Neuron (in vitro differentiated cells): ENCODE results near the gene RGS7.

ENCODE experiments used
- H2AFZ ChIP-seq: one replicate; pipeline ENCODE4 v1.6.1; 2013; ENCODE audit warnings: low read depth, mild to moderate bottlenecking, inconsistent platforms, low read length, moderate library complexity
- H3K27me3 ChIP-seq: one replicate; pipeline ENCODE4 v1.6.1; 2013; ENCODE audit warnings: low read length; ENCODE audit not compliant: insufficient read depth
- H3K36me3 ChIP-seq: one replicate; pipeline ENCODE4 v1.6.1; 2013; ENCODE audit warnings: low read length; ENCODE audit not compliant: insufficient read depth
- H3K4me1 ChIP-seq: one replicate; pipeline ENCODE4 v1.6.1; 2013; ENCODE audit warnings: low read length; ENCODE audit not compliant: insufficient read depth
- H3K4me3 ChIP-seq: 2 replicates; pipeline ENCODE4 v1.5.1; 2013; ENCODE audit warnings: mild to moderate bottlenecking, low read length, moderate library complexity
- H3K9me3 ChIP-seq: one replicate; pipeline ENCODE4 v1.6.1; 2013; ENCODE audit warnings: low read length

The RGS7 gene

DNA sequence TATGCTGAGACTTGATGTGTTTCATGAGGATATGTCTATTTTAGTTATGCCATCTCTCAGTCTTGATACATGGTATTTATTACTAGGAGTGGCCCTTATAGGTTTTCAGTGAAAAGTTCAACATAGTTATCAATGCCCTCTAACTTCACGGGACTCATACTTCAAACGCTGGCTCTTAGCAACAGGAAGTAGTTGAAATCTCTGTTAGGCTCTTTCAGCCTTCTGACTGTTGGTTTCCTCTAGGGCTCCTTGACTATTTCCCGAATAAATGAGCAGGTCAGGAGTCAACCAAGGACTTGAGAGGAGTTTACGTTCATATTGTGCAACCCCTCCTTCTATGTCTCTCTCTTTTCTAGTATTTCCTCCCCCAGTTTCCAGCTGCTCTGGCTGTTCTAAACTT, 141.8 kb downstream of the RGS7 start:
- no peaks in the 10 kb centered on the region for H3K27me3 ChIP-seq
- no peaks in the 10 kb centered on the region for H3K36me3 ChIP-seq
- no peak overlapping the region for H3K4me3 ChIP-seq
- H3K9me3 ChIP-seq = no peaks in the 10 kb centered on the region
- H2AFZ ChIP-seq = no peak overlapping the region
- no peaks in the 10 kb centered on the region for H3K4me1 ChIP-seq

GRCh38 chr1:241213139-241213538, 143.9 kb downstream of the RGS7 start:
- H2AFZ ChIP-seq = no peak overlapping the region
- H3K4me3 ChIP-seq = no peak overlapping the region
- H3K36me3 ChIP-seq = no peaks in the 10 kb centered on the region
- H3K27me3 ChIP-seq = no peaks in the 10 kb centered on the region
- H3K9me3 ChIP-seq = no peaks in the 10 kb centered on the region
- no peaks in the 10 kb centered on the region for H3K4me1 ChIP-seq

GRCh38 chr1:241212628-241213027, 144.4 kb downstream of the RGS7 start:
- H3K9me3 ChIP-seq = no peaks in the 10 kb centered on the region
- H2AFZ ChIP-seq = no peak overlapping the region
- no peaks in the 10 kb centered on the region for H3K4me1 ChIP-seq

DNA sequence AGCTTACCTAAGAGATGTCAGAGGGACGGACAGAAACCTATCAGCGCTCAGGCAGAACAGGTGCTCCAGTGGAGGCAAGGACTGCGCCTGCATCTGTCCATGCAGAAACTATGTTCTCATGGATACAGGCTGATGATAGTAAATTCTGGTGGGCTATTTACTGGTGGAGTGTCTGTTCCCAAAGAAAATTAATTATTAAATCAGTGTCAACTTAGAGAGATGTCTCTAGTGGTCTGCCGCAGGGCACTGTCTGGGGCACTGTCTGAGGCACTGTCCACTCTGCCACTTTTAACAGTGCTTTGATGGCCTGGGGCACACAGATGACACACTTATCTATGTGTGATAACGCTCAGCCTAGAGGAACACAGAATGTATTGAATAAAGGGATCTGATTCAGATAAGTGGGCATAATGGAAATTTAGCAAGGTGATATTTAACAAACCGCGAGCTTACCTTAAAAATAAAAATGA, 148.1 kb downstream of the RGS7 start:
- H3K27me3 ChIP-seq = no peaks in the 10 kb centered on the region
- H3K9me3 ChIP-seq = no peaks in the 10 kb centered on the region
- H3K36me3 ChIP-seq = no peaks in the 10 kb centered on the region
- no peak overlapping the region for H2AFZ ChIP-seq
- no peaks in the 10 kb centered on the region for H3K4me1 ChIP-seq
- H3K4me3 ChIP-seq = no peak overlapping the region

More at GRCh38 chr1:241212628-241213027, 144.4 kb downstream of the RGS7 start:
- no peak overlapping the region for H3K4me3 ChIP-seq
- no peaks in the 10 kb centered on the region for H3K36me3 ChIP-seq
- H3K27me3 ChIP-seq = no peaks in the 10 kb centered on the region

DNA sequence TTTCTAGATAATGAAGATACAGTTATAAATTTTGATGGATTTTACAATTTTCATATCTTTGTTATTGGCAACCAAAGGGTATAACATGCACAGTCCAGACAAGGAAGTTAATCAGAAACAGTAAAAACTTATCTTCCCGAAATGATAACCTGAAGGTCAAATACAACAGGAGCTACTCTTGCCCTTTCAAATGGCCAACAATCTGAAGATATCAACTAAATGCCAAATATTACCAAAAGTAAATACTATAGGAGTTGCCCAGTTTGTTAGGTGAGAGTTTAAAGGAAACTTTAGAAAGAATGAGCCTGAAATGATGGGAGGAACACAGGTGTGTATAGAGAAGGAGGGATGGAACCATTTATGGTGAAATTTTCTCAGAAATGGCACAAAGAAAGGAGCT, 153.2 kb downstream of the RGS7 start:
- H3K36me3 ChIP-seq = no peaks in the 10 kb centered on the region
- H2AFZ ChIP-seq = no peak overlapping the region
- peaks cover 7% of the 10 kb centered on the region for H3K4me1 ChIP-seq
- H3K9me3 ChIP-seq = no peaks in the 10 kb centered on the region
- no peak overlapping the region for H3K4me3 ChIP-seq
- H3K27me3 ChIP-seq = no peaks in the 10 kb centered on the region

DNA sequence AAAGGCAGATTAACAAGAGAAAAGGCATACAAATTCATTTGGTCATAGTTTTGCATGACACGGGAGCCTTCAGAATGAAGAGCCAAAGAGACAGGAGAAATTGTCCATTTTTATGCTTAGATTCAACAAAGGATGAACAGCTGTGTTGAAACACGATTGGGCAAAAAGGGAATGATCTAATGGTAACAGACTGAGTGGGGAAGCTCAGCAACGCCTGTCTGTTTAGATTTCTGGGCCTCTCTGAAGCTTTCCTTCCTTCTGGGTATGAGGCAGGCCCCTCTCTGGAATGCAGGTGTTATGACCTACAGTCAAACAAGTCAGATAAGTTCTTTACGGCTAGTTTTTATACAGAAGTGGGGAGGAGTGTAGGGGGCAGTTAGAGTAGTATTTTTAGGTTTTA, 154.6 kb downstream of the RGS7 start:
- H2AFZ ChIP-seq = no peak overlapping the region
- no peak overlapping the region for H3K4me3 ChIP-seq
- no peaks in the 10 kb centered on the region for H3K36me3 ChIP-seq
- H3K9me3 ChIP-seq = no peaks in the 10 kb centered on the region
- H3K4me1 ChIP-seq = peaks cover 7% of the 10 kb centered on the region
- H3K27me3 ChIP-seq = no peaks in the 10 kb centered on the region

GRCh38 chr1:241186716-241187115, 170.3 kb downstream of the RGS7 start:
- Histone ChIP-seq H3K4me1 (no peaks in the 10 kb centered on the region), H3K4me3 (no peak overlapping the region), H3K36me3 (no peaks in the 10 kb centered on the region), H3K9me3 (no peaks in the 10 kb centered on the region), H3K27me3 (no peaks in the 10 kb centered on the region), H2AFZ (no peak overlapping the region)

DNA sequence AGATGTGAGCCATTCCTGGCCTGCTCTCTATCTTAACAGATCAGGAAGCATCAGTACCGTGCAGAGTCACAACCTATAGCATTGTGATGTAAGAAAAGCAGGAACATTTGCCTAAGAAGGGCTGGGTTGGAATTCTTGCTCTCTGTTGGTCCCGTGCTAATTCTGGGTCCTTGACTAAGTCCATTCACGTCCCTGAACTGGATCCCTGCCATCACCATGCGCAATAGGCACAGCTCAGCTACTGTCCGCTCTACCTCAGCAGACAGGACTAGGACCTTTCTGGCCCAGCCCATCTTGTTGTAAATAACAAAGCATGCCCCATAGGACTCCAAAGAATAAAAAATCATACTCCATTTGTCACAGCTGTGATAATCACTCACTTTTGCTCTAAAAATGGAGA, 175.0 kb downstream of the RGS7 start:
- no peak overlapping the region for H3K4me3 ChIP-seq
- no peak overlapping the region for H2AFZ ChIP-seq
- H3K36me3 ChIP-seq = no peaks in the 10 kb centered on the region
- no peaks in the 10 kb centered on the region for H3K27me3 ChIP-seq
- H3K9me3 ChIP-seq = no peaks in the 10 kb centered on the region
- H3K4me1 ChIP-seq = no peaks in the 10 kb centered on the region

- no peaks in the 10 kb centered on the region for H3K36me3 ChIP-seq
- H2AFZ ChIP-seq = no peak overlapping the region
- H3K4me1 ChIP-seq = no peaks in the 10 kb centered on the region
- H3K9me3 ChIP-seq = no peaks in the 10 kb centered on the region
- no peak overlapping the region for H3K4me3 ChIP-seq
- no peaks in the 10 kb centered on the region for H3K27me3 ChIP-seq
Observed at GRCh38 chr1:241181471-241181870, 175.5 kb downstream of the RGS7 start.

GRCh38 chr1:241180569-241180968, 176.4 kb downstream of the RGS7 start:
- Histone ChIP-seq H3K9me3 (no peaks in the 10 kb centered on the region), H2AFZ (no peak overlapping the region), H3K4me1 (no peaks in the 10 kb centered on the region), H3K27me3 (no peaks in the 10 kb centered on the region), H3K36me3 (no peaks in the 10 kb centered on the region), H3K4me3 (no peak overlapping the region)

- H3K4me1 ChIP-seq = no peaks in the 10 kb centered on the region
- no peaks in the 10 kb centered on the region for H3K27me3 ChIP-seq
- H3K4me3 ChIP-seq = no peak overlapping the region
- no peaks in the 10 kb centered on the region for H3K36me3 ChIP-seq
- H2AFZ ChIP-seq = no peak overlapping the region
- no peaks in the 10 kb centered on the region for H3K9me3 ChIP-seq
Observed at GRCh38 chr1:241177660-241178059, 179.3 kb downstream of the RGS7 start.

DNA sequence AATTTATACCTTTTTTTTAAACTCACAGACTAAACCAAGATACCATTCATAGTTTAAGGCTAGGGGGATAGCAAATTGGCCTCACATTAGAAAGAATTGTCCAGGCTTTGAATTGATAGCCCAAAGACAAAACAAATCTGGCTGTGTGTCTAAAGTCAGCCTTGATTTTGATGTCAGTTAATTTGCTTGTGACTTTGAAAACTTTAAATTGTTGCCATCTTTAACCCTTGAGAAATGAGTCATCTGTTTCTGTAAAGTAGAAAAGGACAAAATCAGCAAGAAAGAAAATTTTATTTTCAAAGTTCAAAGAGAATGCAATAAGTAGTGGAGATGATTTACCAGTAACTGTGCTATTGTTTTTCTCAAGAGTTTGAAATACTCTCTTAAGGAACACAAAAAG, 184.5 kb downstream of the RGS7 start:
- Histone ChIP-seq H3K9me3 (no peaks in the 10 kb centered on the region), H3K4me3 (no peak overlapping the region), H3K36me3 (no peaks in the 10 kb centered on the region), H3K4me1 (no peaks in the 10 kb centered on the region), H3K27me3 (no peaks in the 10 kb centered on the region), H2AFZ (no peak overlapping the region)

- no peaks in the 10 kb centered on the region for H3K9me3 ChIP-seq
- no peaks in the 10 kb centered on the region for H3K4me1 ChIP-seq
- H3K36me3 ChIP-seq = no peaks in the 10 kb centered on the region
- H2AFZ ChIP-seq = no peak overlapping the region
- no peak overlapping the region for H3K4me3 ChIP-seq
- no peaks in the 10 kb centered on the region for H3K27me3 ChIP-seq
Observed at GRCh38 chr1:241171991-241172390, 185.0 kb downstream of the RGS7 start.

DNA sequence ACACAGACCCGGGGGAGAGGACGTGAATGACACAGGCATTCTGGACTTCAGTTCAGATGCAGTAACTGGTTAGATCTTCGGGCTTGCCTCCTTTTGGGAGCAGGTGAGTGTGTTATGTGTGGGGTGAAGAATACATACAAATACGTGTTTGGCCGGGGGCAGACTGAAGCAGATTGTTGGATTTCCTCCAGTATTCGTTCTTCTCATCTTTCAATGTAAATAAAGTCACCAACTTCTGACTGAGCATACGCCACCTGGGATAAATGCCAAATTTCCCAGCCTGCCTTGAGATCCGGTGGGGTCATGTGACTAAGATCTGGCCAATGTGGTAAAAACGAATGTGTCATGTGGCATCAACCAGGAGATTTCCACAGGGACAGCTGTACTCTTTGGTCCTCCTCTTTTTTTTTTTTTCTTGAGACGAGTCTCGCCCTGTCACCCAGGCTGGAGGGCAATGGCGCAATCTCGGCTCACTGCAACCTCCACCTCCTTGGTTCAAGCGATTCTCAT, 189.8 kb downstream of the RGS7 start:
- H3K4me1 ChIP-seq = no peaks in the 10 kb centered on the region
- no peaks in the 10 kb centered on the region for H3K27me3 ChIP-seq
- no peak overlapping the region for H3K4me3 ChIP-seq
- no peaks in the 10 kb centered on the region for H3K36me3 ChIP-seq
- H3K9me3 ChIP-seq = no peaks in the 10 kb centered on the region
- H2AFZ ChIP-seq = no peak overlapping the region
